ENCODE results near the gene DPH3.

DPH3 gene

DNA sequence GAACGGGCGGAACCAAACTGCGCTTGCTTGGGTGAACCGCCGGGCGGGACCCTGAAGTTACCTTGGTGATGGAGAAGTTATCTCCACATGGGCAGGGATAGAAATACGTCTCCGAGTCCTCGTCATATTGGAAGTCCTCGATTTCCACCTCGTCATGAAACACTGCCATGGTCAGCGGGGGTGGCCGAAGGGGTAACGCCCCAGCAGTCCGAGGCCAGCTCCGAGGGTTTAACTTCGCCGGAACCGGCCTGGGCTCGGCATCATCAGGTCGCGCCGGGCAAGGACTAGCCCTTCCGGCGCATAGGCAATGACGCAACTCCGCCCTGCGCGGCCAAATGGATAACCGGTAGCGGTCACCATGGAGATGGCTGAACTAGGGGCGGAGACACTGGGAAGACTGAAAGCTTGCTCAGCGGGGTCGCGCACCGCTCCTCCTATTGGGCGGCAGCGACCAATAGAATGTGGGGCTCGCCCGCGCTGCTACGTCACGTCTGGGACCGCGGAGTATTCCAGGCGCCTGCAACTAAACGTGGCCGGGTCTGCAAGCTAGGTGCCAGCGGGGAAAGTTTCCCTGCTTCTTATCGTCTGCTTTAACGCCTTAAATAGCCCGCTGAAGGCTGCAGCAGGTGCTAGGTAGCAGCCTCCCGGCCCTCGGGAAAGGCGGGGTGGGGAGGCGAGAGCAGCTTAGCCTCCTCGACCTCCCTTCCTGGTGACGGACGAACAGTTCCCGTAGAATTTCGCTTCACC is at the start of gene DPH3, which contains the start of gene OXNAD1 (continued):
- TF ChIP-seq, protein P1, sequence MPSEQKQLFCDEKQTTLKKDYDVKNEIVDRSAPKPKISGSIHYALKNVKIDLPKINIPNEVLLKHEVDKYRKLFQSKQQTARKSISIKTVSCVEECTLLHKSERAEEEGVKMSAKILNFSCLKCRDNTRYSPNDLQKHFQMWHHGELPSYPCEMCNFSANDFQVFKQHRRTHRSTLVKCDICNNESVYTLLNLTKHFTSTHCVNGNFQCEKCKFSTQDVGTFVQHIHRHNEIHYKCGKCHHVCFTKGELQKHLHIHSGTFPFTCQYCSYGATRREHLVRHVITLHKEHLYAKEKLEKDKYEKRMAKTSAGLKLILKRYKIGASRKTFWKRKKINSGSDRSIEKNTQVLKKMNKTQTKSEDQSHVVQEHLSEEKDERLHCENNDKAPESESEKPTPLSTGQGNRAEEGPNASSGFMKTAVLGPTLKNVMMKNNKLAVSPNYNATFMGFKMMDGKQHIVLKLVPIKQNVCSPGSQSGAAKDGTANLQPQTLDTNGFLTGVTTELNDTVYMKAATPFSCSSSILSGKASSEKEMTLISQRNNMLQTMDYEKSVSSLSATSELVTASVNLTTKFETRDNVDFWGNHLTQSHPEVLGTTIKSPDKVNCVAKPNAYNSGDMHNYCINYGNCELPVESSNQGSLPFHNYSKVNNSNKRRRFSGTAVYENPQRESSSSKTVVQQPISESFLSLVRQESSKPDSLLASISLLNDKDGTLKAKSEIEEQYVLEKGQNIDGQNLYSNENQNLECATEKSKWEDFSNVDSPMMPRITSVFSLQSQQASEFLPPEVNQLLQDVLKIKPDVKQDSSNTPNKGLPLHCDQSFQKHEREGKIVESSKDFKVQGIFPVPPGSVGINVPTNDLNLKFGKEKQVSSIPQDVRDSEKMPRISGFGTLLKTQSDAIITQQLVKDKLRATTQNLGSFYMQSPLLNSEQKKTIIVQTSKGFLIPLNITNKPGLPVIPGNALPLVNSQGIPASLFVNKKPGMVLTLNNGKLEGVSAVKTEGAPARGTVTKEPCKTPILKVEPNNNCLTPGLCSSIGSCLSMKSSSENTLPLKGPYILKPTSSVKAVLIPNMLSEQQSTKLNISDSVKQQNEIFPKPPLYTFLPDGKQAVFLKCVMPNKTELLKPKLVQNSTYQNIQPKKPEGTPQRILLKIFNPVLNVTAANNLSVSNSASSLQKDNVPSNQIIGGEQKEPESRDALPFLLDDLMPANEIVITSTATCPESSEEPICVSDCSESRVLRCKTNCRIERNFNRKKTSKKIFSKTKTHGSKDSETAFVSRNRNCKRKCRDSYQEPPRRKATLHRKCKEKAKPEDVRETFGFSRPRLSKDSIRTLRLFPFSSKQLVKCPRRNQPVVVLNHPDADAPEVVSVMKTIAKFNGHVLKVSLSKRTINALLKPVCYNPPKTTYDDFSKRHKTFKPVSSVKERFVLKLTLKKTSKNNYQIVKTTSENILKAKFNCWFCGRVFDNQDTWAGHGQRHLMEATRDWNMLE (tag by site-specific recombination; conservative IDR thresholded peaks at IDR 0.05; ENCODE audit: low read depth): peak; percentile 91
- peak; percentile 45; the same call in 1 of the 2 replicates for TF ChIP-seq ZNF660 (tag by site-specific recombination; IDR thresholded peaks at IDR 0.05)
- TF ChIP-seq REPIN1 (tag by site-specific recombination; IDR thresholded peaks at IDR 0.05; ENCODE audit: low read depth): 0 out of 2 replicates have a peak, but pooled peaks have one; percentile 70
- TF ChIP-seq ZBTB17 (tag by site-specific recombination; IDR thresholded peaks at IDR 0.05): peak; percentile 86
- TF ChIP-seq BCL11A (tag by site-specific recombination; IDR thresholded peaks at IDR 0.05; ENCODE audit: low read depth): 0 out of 2 replicates have a peak, but pooled peaks have one; percentile 28
- TF ChIP-seq ZBTB8A (tag by site-specific recombination; IDR thresholded peaks at IDR 0.05): peak; percentile 53
- TF ChIP-seq KLF9 (tag by site-specific recombination; IDR thresholded peaks at IDR 0.05; ENCODE audit: low read depth): peak; percentile 63
- TF ChIP-seq, protein P2, sequence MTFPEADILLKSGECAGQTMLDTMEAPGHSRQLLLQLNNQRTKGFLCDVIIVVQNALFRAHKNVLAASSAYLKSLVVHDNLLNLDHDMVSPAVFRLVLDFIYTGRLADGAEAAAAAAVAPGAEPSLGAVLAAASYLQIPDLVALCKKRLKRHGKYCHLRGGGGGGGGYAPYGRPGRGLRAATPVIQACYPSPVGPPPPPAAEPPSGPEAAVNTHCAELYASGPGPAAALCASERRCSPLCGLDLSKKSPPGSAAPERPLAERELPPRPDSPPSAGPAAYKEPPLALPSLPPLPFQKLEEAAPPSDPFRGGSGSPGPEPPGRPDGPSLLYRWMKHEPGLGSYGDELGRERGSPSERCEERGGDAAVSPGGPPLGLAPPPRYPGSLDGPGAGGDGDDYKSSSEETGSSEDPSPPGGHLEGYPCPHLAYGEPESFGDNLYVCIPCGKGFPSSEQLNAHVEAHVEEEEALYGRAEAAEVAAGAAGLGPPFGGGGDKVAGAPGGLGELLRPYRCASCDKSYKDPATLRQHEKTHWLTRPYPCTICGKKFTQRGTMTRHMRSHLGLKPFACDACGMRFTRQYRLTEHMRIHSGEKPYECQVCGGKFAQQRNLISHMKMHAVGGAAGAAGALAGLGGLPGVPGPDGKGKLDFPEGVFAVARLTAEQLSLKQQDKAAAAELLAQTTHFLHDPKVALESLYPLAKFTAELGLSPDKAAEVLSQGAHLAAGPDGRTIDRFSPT (tag by site-specific recombination; IDR thresholded peaks at IDR 0.05): no peak
- peak; percentile 85 for TF ChIP-seq ZBTB20 (tag by site-specific recombination; IDR thresholded peaks at IDR 0.05)
- no peak for TF ChIP-seq ZNF530 (tag by site-specific recombination; IDR thresholded peaks at IDR 0.05; ENCODE audit: low read depth)
- TF ChIP-seq, protein P3, sequence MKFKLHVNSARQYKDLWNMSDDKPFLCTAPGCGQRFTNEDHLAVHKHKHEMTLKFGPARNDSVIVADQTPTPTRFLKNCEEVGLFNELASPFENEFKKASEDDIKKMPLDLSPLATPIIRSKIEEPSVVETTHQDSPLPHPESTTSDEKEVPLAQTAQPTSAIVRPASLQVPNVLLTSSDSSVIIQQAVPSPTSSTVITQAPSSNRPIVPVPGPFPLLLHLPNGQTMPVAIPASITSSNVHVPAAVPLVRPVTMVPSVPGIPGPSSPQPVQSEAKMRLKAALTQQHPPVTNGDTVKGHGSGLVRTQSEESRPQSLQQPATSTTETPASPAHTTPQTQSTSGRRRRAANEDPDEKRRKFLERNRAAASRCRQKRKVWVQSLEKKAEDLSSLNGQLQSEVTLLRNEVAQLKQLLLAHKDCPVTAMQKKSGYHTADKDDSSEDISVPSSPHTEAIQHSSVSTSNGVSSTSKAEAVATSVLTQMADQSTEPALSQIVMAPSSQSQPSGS (tag by site-specific recombination; IDR thresholded peaks at IDR 0.05; ENCODE audit: low read depth): peak; percentile 90
- TF ChIP-seq GLIS2 (tag by site-specific recombination; IDR thresholded peaks at IDR 0.05): peak; percentile 11; the same call in 1 of the 2 replicates
- TF ChIP-seq ZNF664 (tag by site-specific recombination; IDR thresholded peaks at IDR 0.05): no peak
- peak; percentile 92 for TF ChIP-seq ZNF10 (tag by site-specific recombination; IDR thresholded peaks at IDR 0.05)
- TF ChIP-seq ZNF629 (tag by site-specific recombination; IDR thresholded peaks at IDR 0.05): peak; percentile 96
- TF ChIP-seq HOXA7 (CRISPR knock-in tag; IDR thresholded peaks at IDR 0.05; ENCODE audit: borderline replicate concordance): no peak
- TF ChIP-seq ZBTB1 (tag by site-specific recombination; IDR thresholded peaks at IDR 0.05): no peak
- peak; percentile 63; the same call in 1 of the 2 replicates for TF ChIP-seq ZNF501 (tag by site-specific recombination; IDR thresholded peaks at IDR 0.05)
- TF ChIP-seq ZNF600 (tag by site-specific recombination; IDR thresholded peaks at IDR 0.05): peak; percentile 75; the same call in 1 of the 2 replicates
- TF ChIP-seq KLF7 (tag by site-specific recombination; IDR thresholded peaks at IDR 0.05; ENCODE audit: borderline replicate concordance): peak; percentile 98
- TF ChIP-seq, protein P4, sequence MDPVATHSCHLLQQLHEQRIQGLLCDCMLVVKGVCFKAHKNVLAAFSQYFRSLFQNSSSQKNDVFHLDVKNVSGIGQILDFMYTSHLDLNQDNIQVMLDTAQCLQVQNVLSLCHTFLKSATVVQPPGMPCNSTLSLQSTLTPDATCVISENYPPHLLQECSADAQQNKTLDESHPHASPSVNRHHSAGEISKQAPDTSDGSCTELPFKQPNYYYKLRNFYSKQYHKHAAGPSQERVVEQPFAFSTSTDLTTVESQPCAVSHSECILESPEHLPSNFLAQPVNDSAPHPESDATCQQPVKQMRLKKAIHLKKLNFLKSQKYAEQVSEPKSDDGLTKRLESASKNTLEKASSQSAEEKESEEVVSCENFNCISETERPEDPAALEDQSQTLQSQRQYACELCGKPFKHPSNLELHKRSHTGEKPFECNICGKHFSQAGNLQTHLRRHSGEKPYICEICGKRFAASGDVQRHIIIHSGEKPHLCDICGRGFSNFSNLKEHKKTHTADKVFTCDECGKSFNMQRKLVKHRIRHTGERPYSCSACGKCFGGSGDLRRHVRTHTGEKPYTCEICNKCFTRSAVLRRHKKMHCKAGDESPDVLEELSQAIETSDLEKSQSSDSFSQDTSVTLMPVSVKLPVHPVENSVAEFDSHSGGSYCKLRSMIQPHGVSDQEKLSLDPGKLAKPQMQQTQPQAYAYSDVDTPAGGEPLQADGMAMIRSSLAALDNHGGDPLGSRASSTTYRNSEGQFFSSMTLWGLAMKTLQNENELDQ (tag by site-specific recombination; IDR thresholded peaks at IDR 0.05; ENCODE audit: low read depth): no peak
- no peak for TF ChIP-seq ZNF529 (tag by site-specific recombination; IDR thresholded peaks at IDR 0.05; ENCODE audit: insufficient replicate concordance)
- peak; percentile 66; the same call in 1 of the 2 replicates for TF ChIP-seq ZEB2 (tag by site-specific recombination; IDR thresholded peaks at IDR 0.05)
- TF ChIP-seq, protein P5, sequence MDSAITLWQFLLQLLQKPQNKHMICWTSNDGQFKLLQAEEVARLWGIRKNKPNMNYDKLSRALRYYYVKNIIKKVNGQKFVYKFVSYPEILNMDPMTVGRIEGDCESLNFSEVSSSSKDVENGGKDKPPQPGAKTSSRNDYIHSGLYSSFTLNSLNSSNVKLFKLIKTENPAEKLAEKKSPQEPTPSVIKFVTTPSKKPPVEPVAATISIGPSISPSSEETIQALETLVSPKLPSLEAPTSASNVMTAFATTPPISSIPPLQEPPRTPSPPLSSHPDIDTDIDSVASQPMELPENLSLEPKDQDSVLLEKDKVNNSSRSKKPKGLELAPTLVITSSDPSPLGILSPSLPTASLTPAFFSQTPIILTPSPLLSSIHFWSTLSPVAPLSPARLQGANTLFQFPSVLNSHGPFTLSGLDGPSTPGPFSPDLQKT (IDR thresholded peaks at IDR 0.05; ENCODE audit: borderline replicate concordance, low read depth, low read length): peak; percentile 87
- TF ChIP-seq, protein P6, sequence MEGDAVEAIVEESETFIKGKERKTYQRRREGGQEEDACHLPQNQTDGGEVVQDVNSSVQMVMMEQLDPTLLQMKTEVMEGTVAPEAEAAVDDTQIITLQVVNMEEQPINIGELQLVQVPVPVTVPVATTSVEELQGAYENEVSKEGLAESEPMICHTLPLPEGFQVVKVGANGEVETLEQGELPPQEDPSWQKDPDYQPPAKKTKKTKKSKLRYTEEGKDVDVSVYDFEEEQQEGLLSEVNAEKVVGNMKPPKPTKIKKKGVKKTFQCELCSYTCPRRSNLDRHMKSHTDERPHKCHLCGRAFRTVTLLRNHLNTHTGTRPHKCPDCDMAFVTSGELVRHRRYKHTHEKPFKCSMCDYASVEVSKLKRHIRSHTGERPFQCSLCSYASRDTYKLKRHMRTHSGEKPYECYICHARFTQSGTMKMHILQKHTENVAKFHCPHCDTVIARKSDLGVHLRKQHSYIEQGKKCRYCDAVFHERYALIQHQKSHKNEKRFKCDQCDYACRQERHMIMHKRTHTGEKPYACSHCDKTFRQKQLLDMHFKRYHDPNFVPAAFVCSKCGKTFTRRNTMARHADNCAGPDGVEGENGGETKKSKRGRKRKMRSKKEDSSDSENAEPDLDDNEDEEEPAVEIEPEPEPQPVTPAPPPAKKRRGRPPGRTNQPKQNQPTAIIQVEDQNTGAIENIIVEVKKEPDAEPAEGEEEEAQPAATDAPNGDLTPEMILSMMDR (tag by site-specific recombination; IDR thresholded peaks at IDR 0.05): 0 out of 2 replicates have a peak, but pooled peaks have one; percentile 24
